Progenitor cell of endocrine pancreas (in vitro differentiated cells): ENCODE measurements around the gene ITGB5. TPM values are rescaled to one million over a fixed set of nuclear protein-coding genes. Genes with fewer than 3 reads are reported as not detected.

Experiments used
- DNase-seq: peaks from one replicate; pipeline ENCODE4 v3.0.0; 2021; ENCODE audit warnings: low spot score; ENCODE audit not compliant: unreplicated experiment
- H3K27ac Mint-ChIP-seq: 2 replicates; pipeline ENCODE4 v1.8.0; 2021; ENCODE audit warnings: mild to moderate bottlenecking, moderate library complexity, mixed read lengths
- H3K27me3 Mint-ChIP-seq: 2 replicates; pipeline ENCODE4 v1.8.0; 2021; ENCODE audit warnings: mixed read lengths
- H3K36me3 Mint-ChIP-seq: 2 replicates; pipeline ENCODE4 v1.8.0; 2022; ENCODE audit warnings: mixed read lengths; ENCODE audit not compliant: insufficient read depth
- H3K4me1 Mint-ChIP-seq: 2 replicates; pipeline ENCODE4 v1.8.0; 2021; ENCODE audit warnings: low read depth, mixed read lengths
- H3K4me3 Mint-ChIP-seq: 2 replicates; pipeline ENCODE4 v1.8.0; 2021; ENCODE audit warnings: low read depth, mild to moderate bottlenecking, moderate library complexity, mixed read lengths
- H3K9me3 Mint-ChIP-seq: 2 replicates; pipeline ENCODE4 v1.8.0; 2021; ENCODE audit warnings: low read depth, mixed read lengths
- total RNA-seq: library from RNA; stranded (reverse); gene quantifications from 2 replicates; pipeline ENCODE4 v1.2.1, GENCODE V29; 2021
- TF ChIP-seq, protein P1 (sequence below): fragments of 200-600 bp; sonication (generic); IDR thresholded peaks from one replicate; pipeline ENCODE4 v1.5.0; 2021; ENCODE audit warnings: antibody characterized with exemption, mild to moderate bottlenecking; ENCODE audit not compliant: unreplicated experiment

ITGB5 gene
- total RNA-seq, 1 donor from 2014 or later: 58.8 TPM

DNA sequence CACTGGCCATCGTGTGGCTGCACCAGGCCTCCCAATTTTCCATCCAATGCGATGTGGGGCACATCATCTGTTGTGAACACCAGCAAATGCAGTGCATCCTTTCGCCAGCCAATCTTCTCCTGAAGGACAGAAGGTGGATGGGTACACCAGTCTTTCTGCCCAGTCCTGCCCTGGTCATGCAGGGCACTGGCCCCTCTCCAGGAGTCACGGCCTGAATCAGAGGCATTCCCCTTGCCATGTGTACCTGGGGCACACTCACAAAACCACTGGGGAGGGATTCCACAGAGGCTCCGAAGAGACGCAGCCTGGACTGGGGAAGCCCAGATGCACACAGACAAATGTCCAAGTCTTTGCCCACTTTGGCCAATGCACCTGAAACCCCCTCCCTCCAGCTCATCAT, 65.8 kb downstream of the ITGB5 start:
- H3K9me3 Mint-ChIP-seq: peaks cover 6% of the 10 kb centered on the region
- H3K36me3 Mint-ChIP-seq: peaks cover 13% of the 10 kb centered on the region
- TF ChIP-seq, protein P1, sequence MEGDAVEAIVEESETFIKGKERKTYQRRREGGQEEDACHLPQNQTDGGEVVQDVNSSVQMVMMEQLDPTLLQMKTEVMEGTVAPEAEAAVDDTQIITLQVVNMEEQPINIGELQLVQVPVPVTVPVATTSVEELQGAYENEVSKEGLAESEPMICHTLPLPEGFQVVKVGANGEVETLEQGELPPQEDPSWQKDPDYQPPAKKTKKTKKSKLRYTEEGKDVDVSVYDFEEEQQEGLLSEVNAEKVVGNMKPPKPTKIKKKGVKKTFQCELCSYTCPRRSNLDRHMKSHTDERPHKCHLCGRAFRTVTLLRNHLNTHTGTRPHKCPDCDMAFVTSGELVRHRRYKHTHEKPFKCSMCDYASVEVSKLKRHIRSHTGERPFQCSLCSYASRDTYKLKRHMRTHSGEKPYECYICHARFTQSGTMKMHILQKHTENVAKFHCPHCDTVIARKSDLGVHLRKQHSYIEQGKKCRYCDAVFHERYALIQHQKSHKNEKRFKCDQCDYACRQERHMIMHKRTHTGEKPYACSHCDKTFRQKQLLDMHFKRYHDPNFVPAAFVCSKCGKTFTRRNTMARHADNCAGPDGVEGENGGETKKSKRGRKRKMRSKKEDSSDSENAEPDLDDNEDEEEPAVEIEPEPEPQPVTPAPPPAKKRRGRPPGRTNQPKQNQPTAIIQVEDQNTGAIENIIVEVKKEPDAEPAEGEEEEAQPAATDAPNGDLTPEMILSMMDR: no peak
- DNase-seq: no peak
- no peaks in the 10 kb centered on the region for H3K27me3 Mint-ChIP-seq
- H3K4me1 Mint-ChIP-seq: peaks cover 4% of the 10 kb centered on the region
- H3K27ac Mint-ChIP-seq: no peak overlapping the region
- no peak overlapping the region for H3K4me3 Mint-ChIP-seq

DNA sequence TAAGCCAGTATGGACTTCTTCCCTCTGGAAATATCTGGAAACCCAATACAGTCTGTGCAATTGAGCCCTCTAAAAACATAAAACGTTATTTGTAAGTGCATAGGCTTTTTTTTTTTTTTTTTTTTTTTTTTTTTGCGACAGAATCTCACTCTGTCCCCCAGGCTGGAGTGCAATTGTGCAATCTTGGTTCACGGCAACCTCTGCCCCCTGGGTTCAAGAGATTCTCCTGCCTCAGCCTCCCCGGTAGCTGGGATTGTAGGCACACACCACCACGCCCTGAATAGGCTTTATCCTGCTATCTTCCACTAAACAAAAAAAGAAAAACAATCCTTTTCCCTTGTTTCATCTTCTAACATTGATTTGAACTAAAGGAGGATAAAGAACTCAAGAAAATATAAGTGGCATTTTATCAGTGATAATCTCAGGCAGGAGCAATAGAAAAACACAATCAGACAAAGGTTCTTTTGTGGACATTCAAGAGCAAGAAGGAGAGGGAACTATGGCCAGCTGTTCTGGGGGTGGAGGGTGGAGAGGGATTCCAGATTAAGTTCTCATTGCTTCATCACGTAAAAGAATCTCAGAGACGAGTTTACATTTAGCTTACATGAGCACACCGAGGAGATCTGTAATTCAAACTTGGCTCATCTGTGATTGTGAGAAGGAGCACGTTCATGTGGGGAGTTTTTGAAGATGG, 68.6 kb downstream of the ITGB5 start:
- DNase-seq: no peak
- Mint-ChIP-seq H3K4me3 (no peak overlapping the region), H3K27me3 (no peaks in the 10 kb centered on the region), H3K9me3 (no peaks in the 10 kb centered on the region), H3K4me1 (peaks cover 5% of the 10 kb centered on the region), H3K27ac (peak overlapping the region; percentile 3), H3K36me3 (peaks cover 13% of the 10 kb centered on the region)
- TF ChIP-seq, protein P1: no peak

DNA sequence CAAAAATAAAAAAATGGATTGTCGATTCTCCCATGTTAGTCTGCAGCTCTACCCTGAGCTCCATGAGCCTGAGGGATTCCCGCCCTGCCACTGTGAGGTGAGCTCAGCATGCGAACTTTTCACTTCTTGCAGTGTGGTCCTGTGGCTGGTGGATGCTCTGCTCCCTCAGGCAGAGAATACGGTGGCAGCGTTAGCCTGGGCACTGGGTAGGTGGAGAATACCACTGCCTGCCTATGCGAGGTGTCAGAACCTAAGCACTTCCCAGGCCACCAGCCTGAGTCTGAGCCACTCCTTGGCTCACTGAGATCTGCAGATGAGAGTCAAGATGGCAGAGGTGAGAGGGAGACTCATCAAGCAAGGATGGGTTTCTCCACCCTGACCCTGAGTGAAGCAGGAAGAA, 70.1 kb downstream of the ITGB5 start:
- no peaks in the 10 kb centered on the region for H3K27me3 Mint-ChIP-seq
- no peak overlapping the region for H3K4me3 Mint-ChIP-seq
- no peaks in the 10 kb centered on the region for H3K9me3 Mint-ChIP-seq
- H3K27ac Mint-ChIP-seq: no peak overlapping the region
- peaks cover 5% of the 10 kb centered on the region for H3K4me1 Mint-ChIP-seq
- TF ChIP-seq, protein P1: no peak
- H3K36me3 Mint-ChIP-seq: peaks cover 13% of the 10 kb centered on the region
- no peak for DNase-seq

DNA sequence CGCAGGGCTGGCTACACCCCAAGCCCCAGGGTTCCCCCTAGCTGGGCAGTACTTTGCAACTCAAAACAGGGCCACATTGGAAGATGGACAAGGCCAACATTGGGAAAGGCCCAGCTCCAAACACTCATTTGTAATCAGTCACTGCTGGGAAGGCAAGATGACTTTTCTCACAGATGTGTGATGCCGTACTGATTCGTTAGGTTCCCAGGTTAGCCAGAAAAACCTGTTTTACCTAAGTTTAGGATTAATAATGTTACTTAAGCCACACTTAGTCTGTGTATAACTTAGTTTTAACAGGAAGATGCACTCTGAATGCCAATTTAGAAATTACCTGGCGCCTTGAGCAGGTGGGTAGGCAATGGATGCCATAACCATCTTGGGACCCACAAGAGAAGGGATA, 71.0 kb downstream of the ITGB5 start:
- TF ChIP-seq, protein P1: no peak
- H3K4me1 Mint-ChIP-seq: peaks cover 5% of the 10 kb centered on the region
- peaks cover 13% of the 10 kb centered on the region for H3K36me3 Mint-ChIP-seq
- no peaks in the 10 kb centered on the region for H3K9me3 Mint-ChIP-seq
- no peak overlapping the region for H3K4me3 Mint-ChIP-seq
- no peak overlapping the region for H3K27ac Mint-ChIP-seq
- H3K27me3 Mint-ChIP-seq: no peaks in the 10 kb centered on the region
- DNase-seq: no peak

- TF ChIP-seq, protein P1: no peak
- H3K27ac Mint-ChIP-seq: no peak overlapping the region
- no peaks in the 10 kb centered on the region for H3K9me3 Mint-ChIP-seq
- no peak for DNase-seq
- H3K4me1 Mint-ChIP-seq: peaks cover 8% of the 10 kb centered on the region
- H3K27me3 Mint-ChIP-seq: no peaks in the 10 kb centered on the region
- H3K4me3 Mint-ChIP-seq: no peak overlapping the region
- peaks cover 11% of the 10 kb centered on the region for H3K36me3 Mint-ChIP-seq
These were observed 71.4 kb downstream of the ITGB5 start for GRCh38 chr3:124815781-124816180.
